ENCODE data around the gene TKT. TPM values are rescaled to one million over a fixed set of nuclear protein-coding genes. Genes with fewer than 3 reads are reported as not detected.

Gene TKT
- total RNA-seq, 1 donor from 2014 or later: 437 TPM

DNA sequence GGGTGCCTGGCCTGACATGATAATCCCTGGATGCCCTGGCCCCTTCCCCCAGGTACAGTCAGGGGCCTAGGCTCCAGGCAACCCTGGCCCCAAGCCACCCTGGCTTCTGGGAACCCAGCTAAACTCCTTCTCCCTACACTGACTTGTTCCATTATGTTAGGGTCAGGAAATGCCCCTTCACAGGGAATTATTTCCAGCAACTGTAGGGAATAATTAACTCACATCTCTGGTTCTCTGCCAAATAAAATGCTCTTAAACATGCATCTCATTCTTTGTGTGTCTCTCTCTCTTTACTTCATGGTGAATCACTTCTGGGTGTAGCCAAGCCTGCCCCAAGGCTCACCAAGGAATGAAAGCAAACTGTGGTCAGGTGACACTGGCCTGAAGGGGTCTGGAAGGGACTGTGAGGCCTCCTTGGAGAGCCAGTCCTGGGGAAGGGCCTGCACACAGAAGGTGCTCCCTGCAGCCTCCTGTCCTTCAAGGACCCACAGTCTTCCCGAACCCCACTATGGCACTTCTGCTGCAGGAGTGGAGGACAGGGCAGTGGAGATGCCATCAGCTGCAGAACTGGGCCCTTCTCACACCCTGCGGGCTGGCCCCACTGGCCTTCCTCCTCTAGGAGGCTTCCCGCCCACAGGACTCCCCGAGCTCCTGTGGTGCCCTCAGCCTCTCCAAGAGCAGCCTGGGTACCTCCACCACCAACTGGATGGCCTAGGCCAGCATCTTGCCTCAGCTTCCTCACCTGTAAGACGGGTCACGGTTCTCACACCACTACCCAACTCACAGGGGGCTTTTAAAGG lies 17.6 kb downstream of the TKT start:
- H3K36me3 ChIP-seq: peaks cover 87% of the 10 kb centered on the region
- DNase-seq: no peak
- no peak for TF ChIP-seq CTCF (IDR thresholded peaks at IDR 0.05)
- H3K27me3 ChIP-seq (ENCODE audit: low read depth): no peaks in the 10 kb centered on the region
- no peaks in the 10 kb centered on the region for H3K9me3 ChIP-seq
- peak overlapping the region; percentile 56 for H3K27ac ChIP-seq
- ATAC-seq: peak; percentile 76 to 81
- H3K4me1 ChIP-seq: peaks cover 65% of the 10 kb centered on the region
- intact Hi-C loops (cut with DNase I): no loop called here
- H3K4me3 ChIP-seq: no peak overlapping the region

DNA sequence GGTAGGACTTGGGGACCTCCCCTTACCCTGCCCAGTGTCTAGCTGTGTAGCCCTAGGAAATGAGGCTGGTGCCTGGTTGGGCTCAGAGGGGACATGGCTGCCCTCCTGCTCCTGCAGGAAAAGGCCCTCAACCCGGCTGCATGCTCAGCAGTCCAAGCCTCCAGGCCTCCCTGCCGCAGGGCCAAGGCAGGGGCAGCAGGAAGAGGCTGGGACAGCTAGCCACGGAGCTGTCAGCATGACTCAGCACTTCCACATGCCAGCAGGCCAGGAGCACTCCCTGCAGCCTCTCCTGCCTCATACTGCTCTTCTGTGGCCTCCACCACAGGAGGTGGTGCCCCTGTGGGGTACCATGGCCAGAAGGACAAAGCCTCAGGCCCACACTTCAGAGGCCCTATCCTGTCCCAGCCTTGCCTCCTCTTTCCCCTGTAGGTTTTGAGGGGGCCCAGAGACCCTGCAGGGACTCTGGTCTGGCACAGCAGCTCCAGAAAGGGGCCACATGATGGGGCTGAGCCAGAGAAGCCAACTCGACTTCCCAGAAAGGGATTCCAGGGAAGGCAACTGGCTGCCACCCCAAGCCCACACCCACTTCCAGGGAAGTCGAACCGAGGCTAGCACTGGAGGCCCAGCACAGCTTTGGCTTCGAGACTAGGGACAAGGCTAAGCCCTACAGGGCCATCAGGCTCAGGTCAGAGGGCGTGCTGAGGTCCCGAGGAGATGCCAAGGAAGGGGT lies 19.5 kb downstream of the TKT start:
- Histone ChIP-seq H3K36me3 (peaks cover 97% of the 10 kb centered on the region), H3K9me3 (no peaks in the 10 kb centered on the region), H3K4me1 (peaks cover 46% of the 10 kb centered on the region), H3K4me3 (no peak overlapping the region), H3K27me3 (ENCODE audit: low read depth) (no peaks in the 10 kb centered on the region), H3K27ac (peak overlapping the region; percentile 65)
- no peak for TF ChIP-seq CTCF (IDR thresholded peaks at IDR 0.05)
- intact Hi-C loops (cut with DNase I): no loop called here
- DNase-seq (peak; percentile 78), ATAC-seq (peak; percentile 65 to 68)

GRCh38 chr3:53235545-53235944 lies 20.3 kb downstream of the TKT start:
- intact Hi-C loops (cut with DNase I): no loop called here
- Histone ChIP-seq H3K4me1 (peaks cover 40% of the 10 kb centered on the region), H3K4me3 (no peak overlapping the region), H3K9me3 (no peaks in the 10 kb centered on the region), H3K27ac (peak overlapping the region; percentile 65), H3K27me3 (ENCODE audit: low read depth) (no peaks in the 10 kb centered on the region), H3K36me3 (peaks cover 97% of the 10 kb centered on the region)
- DNase-seq (no peak), ATAC-seq (no peak)
- TF ChIP-seq CTCF (IDR thresholded peaks at IDR 0.05): no peak

GRCh38 chr3:53234841-53235232 lies 21.0 kb downstream of the TKT start:
- intact Hi-C loops (cut with DNase I): no loop called here
- peaks cover 33% of the 10 kb centered on the region for H3K4me1 ChIP-seq
- peaks cover 97% of the 10 kb centered on the region for H3K36me3 ChIP-seq
- H3K4me3 ChIP-seq: no peak overlapping the region
- H3K9me3 ChIP-seq: no peaks in the 10 kb centered on the region
- H3K27ac ChIP-seq: no peak overlapping the region
- H3K27me3 ChIP-seq (ENCODE audit: low read depth): no peaks in the 10 kb centered on the region
- ATAC-seq (no peak), DNase-seq (no peak)
- TF ChIP-seq CTCF (IDR thresholded peaks at IDR 0.05): no peak

GRCh38 chr3:53234130-53234840 lies 21.5 kb downstream of the TKT start:
- Histone ChIP-seq H3K27me3 (ENCODE audit: low read depth) (no peaks in the 10 kb centered on the region), H3K36me3 (peaks cover 97% of the 10 kb centered on the region), H3K9me3 (no peaks in the 10 kb centered on the region), H3K4me3 (no peak overlapping the region), H3K4me1 (peaks cover 28% of the 10 kb centered on the region), H3K27ac (no peak overlapping the region)
- intact Hi-C loops (cut with DNase I): no loop called here
- ATAC-seq: no peak
- TF ChIP-seq CTCF (IDR thresholded peaks at IDR 0.05): no peak
- DNase-seq: peak; percentile 22

All from lower lobe of right lung (tissue), 2 donors.